B cell (primary cell): ENCODE measurements around the gene POGLUT2.

Source experiments
- EZH2 ChIP-seq: IDR thresholded peaks from 2 replicates; pipeline ENCODE4 v1.6.1; 2012; ENCODE audit warnings: borderline replicate concordance, low read depth, mild to moderate bottlenecking, moderate library complexity, low read length; ENCODE audit not compliant: insufficient read depth, poor library complexity, severe bottlenecking
- TF ChIP-seq, protein P1 (sequence below): fragments of 200-600 bp; IDR thresholded peaks from one replicate; pipeline ENCODE4 v1.8.0; 2022; ENCODE audit warnings: antibody characterized with exemption, mild to moderate bottlenecking

DNA sequence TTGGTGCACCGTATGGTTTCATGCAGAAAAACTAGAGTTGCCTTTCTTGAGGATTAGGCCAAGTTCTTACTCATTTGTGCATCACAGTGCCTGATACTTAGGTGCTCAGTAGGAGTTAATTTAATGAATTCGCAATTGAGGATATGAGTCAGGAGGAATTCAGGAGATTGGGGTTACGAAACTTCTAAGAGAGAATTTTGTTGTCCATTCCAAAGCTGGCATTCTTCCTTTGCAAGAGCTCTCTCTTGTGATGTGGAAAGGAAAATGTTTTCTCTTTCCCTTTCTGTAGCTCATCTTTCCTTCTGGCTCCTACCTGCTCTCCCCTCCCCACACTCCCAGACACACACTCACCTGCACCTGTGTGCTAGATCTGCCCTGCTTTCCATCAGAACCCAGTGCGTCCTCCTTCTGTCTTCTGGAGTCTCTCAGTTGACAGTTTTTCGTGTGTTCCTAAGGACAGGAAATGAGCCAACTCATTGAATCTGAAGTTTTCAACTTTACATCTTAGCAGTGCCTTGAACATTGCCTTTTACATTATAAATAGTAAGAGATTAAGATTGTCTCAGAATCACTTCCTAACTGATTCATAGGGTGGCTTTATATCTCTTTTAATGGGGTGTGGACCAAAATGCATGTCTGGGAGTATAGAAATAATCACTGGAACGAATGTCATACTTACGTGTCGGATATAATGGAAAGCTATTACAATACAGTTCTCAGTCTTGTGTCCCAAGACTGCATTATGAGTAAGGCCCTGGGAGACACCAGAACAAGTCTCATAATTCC, 27.3 kb upstream of the POGLUT2 start:
- TF ChIP-seq, protein P1, sequence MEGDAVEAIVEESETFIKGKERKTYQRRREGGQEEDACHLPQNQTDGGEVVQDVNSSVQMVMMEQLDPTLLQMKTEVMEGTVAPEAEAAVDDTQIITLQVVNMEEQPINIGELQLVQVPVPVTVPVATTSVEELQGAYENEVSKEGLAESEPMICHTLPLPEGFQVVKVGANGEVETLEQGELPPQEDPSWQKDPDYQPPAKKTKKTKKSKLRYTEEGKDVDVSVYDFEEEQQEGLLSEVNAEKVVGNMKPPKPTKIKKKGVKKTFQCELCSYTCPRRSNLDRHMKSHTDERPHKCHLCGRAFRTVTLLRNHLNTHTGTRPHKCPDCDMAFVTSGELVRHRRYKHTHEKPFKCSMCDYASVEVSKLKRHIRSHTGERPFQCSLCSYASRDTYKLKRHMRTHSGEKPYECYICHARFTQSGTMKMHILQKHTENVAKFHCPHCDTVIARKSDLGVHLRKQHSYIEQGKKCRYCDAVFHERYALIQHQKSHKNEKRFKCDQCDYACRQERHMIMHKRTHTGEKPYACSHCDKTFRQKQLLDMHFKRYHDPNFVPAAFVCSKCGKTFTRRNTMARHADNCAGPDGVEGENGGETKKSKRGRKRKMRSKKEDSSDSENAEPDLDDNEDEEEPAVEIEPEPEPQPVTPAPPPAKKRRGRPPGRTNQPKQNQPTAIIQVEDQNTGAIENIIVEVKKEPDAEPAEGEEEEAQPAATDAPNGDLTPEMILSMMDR: no peak
- no peak for TF ChIP-seq EZH2
